Right atrium auricular region (tissue), 2 donors: Measurements from ENCODE around the gene MAP4K5. TPM values are rescaled to one million over a fixed set of nuclear protein-coding genes. Genes with fewer than 3 reads are reported as not detected.

Experiments used
- DNase-seq: peaks from one replicate; pipeline ENCODE4 v3.0.0-alpha.2; 2019; ENCODE audit warnings: low spot score
- H3K27ac ChIP-seq, 2 donors: fragments of 200-600 bp; sonication (generic); 1 replicate in 1 of 2; 2 replicates in 1 of 2; pipeline ENCODE4 v1.5.1; 2016 to 2019
- H3K27me3 ChIP-seq, 2 donors: fragments of 200-600 bp; sonication (generic); one replicate each; pipeline versions ENCODE4 v1.5.1 to v1.6.0; 2017 to 2019
- H3K36me3 ChIP-seq: fragments of 200-600 bp; sonication (generic); one replicate; pipeline ENCODE4 v1.5.1; 2016
- H3K4me1 ChIP-seq, 2 donors: fragments of 200-600 bp; sonication (generic); one replicate each; pipeline versions ENCODE4 v1.5.1 to v1.6.0; 2017 to 2019
- H3K4me3 ChIP-seq, 2 donors: fragments of 200-600 bp; sonication (generic); 1 replicate in 1 of 2; 2 replicates in 1 of 2; pipeline ENCODE4 v1.5.1; 2017 to 2019; ENCODE audit warnings: mild to moderate bottlenecking in 1 of 2, moderate library complexity in 1 of 2
- H3K9me3 ChIP-seq, 2 donors: fragments of 200-600 bp; sonication (generic); one replicate each; pipeline ENCODE4 v1.5.1; 2019
- CTCF ChIP-seq, 2 donors: fragments of 200-600 bp; sonication (generic); IDR thresholded peaks; one replicate each; pipeline ENCODE4 v1.5.1; 2019; ENCODE audit warnings: antibody characterized with exemption in 2 of 2
- total RNA-seq, 2 donors: library from RNA; depleted of rRNA; stranded (reverse); fragments of >200 nt; gene quantifications; one replicate each; pipeline ENCODE4 v1.1.0, GENCODE V29; 2016

Gene MAP4K5
- total RNA-seq, 2 donors from 2014 or later: 37.5 to 44.4 TPM

DNA sequence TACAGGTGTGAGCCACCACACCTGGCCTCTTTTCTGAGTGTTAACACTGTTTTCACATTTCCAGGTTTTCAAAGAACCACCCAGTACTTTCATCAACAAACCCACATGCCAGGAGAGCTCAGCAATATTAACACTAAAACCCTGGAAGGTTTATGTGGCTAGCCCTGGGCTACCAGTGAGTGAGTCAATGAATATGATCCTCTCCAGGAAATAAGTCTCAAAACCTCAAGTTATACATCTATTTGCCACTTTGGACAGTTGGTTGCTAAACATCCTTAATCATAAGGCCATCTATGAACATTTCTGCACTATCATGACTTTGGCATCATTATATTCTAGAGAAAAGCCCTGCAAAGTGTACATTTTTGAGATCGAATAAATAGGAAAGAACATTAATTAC is 129.4 kb downstream of the MAP4K5 start:
- Histone ChIP-seq H3K27ac (no peak overlapping the region), H3K36me3 (no peaks in the 10 kb centered on the region), H3K4me1 (no peaks in the 10 kb centered on the region), H3K4me3 (no peak overlapping the region), H3K9me3 (no peaks in the 10 kb centered on the region), H3K27me3 (no peaks in the 10 kb centered on the region)
- TF ChIP-seq CTCF (IDR thresholded peaks at IDR 0.05): no peak
- DNase-seq: no peak

DNA sequence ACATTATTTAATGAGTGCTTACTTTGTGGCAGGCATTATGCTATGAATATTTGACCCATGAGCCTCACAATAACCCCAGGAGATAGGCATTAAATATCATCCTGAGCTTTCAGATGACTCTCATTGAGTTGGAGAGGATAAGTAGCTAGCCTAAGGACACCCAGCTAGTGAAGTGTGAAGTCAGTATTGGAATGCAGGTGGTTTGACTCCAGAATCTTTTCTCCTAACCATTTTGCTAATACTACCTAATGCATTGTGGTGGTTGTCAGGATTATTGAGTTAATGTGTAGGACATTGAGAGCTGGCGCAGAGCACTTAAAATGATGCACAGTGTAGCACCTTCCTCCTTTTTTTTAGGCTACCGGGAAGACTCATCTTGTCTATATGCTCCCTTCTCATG is 131.9 kb downstream of the MAP4K5 start:
- no peak for TF ChIP-seq CTCF (IDR thresholded peaks at IDR 0.05)
- H3K27ac ChIP-seq: no peak overlapping the region
- DNase-seq: no peak
- H3K4me3 ChIP-seq: no peak overlapping the region
- no peaks in the 10 kb centered on the region for H3K36me3 ChIP-seq
- no peaks in the 10 kb centered on the region for H3K9me3 ChIP-seq
- no peaks in the 10 kb centered on the region for H3K27me3 ChIP-seq
- H3K4me1 ChIP-seq: peaks cover 0 to 10% of the 10 kb centered on the region in 2 donors

DNA sequence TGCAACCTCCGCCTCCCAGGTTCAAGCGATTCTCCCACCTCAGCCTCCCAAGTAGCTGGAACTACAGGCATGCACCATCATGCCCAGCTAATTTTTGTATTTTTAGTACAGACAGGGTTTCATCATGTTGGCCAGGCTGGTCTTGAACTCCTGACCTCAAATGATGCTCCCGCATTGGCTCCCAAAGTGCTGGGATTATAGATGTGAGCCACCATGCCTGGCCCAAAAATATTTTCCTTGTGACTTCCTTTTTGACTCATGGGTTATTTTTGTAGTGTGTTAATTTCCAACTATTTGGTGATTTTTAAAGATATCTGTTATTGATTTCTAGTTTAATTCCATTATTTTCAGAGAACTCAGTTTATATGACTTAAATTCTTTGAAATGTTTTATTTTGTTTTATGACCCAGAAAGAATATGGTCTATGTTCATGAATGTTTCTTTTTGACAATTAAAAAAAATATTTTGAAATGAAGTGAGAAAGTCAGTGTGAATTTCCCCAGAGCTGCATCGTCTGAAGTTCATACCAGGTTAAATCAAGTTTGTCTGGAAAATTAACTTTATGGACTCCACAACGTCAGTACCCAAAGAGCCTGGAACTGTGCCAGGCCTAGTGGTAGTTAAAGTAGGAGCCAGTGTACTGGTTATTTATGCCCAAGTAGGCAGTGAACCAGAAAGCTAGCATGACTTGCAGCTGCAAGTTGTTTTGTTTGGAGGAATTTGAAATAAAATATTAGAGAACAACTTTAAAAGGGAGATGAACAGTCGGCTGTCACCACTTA is 132.9 kb downstream of the MAP4K5 start:
- no peaks in the 10 kb centered on the region for H3K9me3 ChIP-seq
- peaks cover 0 to 10% of the 10 kb centered on the region in 2 donors for H3K4me1 ChIP-seq
- H3K27ac ChIP-seq: no peak overlapping the region
- DNase-seq: no peak
- no peaks in the 10 kb centered on the region for H3K27me3 ChIP-seq
- no peaks in the 10 kb centered on the region for H3K36me3 ChIP-seq
- no peak for TF ChIP-seq CTCF (IDR thresholded peaks at IDR 0.05)
- no peak overlapping the region for H3K4me3 ChIP-seq

DNA sequence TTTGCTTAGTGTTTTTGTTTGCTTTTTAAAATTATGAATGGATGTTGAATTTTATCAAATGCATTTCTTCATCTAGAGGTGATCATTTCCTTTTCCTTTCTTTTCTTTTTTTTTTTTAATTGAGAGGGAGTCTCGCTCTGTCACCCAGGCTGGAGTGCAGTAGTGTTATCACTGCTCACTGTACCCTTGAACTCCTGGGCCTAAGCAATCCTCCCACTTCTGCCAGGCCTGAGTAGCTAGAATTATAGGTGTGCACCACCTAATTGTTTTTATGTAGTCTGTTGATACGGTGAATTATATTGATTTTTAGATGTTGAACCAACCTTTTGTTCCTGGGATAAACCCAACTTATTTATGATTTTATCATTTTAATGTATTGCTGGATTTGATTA is 134.2 kb downstream of the MAP4K5 start:
- no peak for TF ChIP-seq CTCF (IDR thresholded peaks at IDR 0.05)
- no peak for DNase-seq
- no peak overlapping the region for H3K27ac ChIP-seq
- no peaks in the 10 kb centered on the region for H3K27me3 ChIP-seq
- H3K4me1 ChIP-seq: peaks cover 0 to 10% of the 10 kb centered on the region in 2 donors
- no peaks in the 10 kb centered on the region for H3K9me3 ChIP-seq
- H3K4me3 ChIP-seq: no peak overlapping the region
- no peaks in the 10 kb centered on the region for H3K36me3 ChIP-seq

GRCh38 chr14:50397390-50398188 is 134.8 kb downstream of the MAP4K5 start:
- H3K27ac ChIP-seq: peak overlapping the region; percentile 58 to 68

More at GRCh38 chr14:50397390-50398188, 134.8 kb downstream of the MAP4K5 start:
- Histone ChIP-seq H3K36me3 (no peaks in the 10 kb centered on the region), H3K4me3 (peak overlapping the region; percentile 63 to 66), H3K4me1 (peaks cover 0 to 10% of the 10 kb centered on the region in 2 donors), H3K27me3 (no peaks in the 10 kb centered on the region), H3K9me3 (no peaks in the 10 kb centered on the region)
- DNase-seq: no peak
- no peak for TF ChIP-seq CTCF (IDR thresholded peaks at IDR 0.05)
